NOMO-1 treated with dmso at 0.1 percent for 144 hours (cell line): ENCODE measurements around the gene FYCO1.
"Not testable (repeated sequence)": the region's sequence is repeated elsewhere in the genome, so short reads cannot be mapped to it uniquely, and the experiment has no call there.

Source experiments
- DNase-seq: peaks from one replicate; lab custom pipeline; 2025; ENCODE audit not compliant: unreplicated experiment; lab: John Stamatoyannopoulos, UW

Gene FYCO1

GRCh38 chr3:46010519-46011113 is 15.0 kb upstream of the FYCO1 start:
- no peak for DNase-seq

DNA sequence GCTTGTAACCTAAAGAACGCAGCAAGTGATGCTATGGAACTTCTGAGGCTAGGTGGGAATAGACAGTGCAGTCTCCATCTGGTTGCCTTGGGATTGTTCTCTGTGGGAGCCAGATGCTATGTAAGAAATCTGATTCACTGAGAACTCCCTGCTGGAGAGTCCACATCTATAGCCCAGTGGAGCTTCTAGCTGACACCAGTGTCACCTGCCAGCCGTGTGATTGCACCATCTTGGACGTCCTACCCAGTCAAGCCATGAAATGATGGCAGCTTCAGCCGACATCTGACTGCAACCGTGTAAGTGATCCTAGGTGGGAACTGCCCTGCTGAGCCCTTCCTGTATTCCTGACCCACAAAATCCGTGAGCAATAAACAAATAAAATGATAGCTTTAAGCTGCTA is 12.4 kb upstream of the FYCO1 start:
- no peak for DNase-seq

DNA sequence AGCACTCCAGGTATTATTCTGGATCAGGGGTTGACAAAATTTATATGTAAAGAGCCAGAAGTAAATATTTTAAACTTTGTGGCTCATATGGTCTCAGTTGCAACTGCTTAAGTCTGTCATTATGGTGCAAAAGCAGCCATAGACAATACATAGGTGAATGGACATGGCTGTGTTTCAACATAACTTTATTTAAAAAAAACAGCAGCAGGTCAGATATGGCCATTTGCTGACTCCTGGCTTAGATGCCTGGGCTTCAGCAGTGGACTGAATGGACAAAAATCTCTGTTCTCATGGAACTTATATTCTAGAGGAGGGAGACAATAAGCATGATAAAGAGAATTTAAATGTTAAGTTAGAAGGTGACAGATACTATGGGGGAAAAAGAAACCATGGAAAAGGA is 11.7 kb upstream of the FYCO1 start:
- no peak for DNase-seq

GRCh38 chr3:46006238-46007032 is 10.8 kb upstream of the FYCO1 start:
- no peak for DNase-seq

DNA sequence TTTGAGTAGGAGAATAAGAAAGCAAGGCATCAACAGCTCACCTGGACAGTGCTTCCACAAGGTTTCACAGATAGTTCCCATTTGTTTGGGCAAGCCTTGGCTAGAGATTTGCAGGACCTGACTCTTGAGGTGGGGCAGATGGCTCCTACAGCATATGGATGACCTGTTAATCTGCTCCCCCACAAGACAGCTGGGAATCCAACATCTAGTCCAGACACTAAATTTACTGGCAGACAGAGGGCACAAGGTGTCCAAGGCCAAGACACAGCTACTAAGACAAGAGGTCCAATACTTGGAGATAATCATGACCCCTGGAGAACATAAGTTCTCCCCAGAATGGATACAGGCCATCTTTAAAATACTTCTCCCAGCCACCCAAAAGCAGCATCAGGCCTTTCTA is 8.1 kb upstream of the FYCO1 start:
- DNase-seq, result not testable (repeated sequence)

DNA sequence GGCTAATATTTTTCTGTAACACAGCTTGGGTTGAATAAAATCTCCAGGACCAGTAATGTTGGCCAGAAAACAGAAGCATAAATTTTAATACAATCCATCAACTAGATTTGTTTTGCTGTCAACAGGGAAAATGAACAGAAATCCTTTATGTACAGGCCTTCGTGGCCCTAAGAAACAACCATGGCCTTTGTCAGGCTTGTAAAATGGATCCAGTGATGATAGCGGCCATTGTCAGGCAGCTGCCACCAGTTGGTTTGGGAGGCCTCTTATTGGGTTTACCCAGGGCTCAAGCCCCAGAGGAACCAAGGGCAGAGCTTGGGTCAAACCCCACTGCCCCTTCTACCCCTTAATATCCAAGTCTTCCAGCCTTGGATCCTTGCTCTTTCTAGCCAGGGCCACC is 5.6 kb upstream of the FYCO1 start:
- no peak for DNase-seq

GRCh38 chr3:45997942-45998341 is 2.3 kb upstream of the FYCO1 start:
- DNase-seq, result no peak

DNA sequence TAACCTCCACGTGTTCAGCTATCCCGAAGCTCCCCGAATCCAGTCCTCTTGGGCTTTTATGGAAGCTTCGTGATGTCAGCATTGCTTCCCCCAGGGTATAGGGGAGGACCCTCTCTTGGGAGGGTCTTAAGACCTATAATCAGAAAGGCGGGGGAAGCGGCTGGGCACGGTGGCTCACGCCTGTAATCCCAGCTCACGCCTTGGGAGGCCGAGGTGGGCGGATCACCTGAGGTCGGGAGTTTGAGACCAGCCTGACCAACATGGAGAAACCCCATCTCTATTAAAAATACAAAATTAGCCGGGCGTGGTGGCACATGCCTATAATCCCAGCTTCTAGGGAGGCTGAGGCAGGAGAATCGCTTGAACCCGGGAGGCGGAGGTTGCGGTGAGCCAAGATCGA is 1.9 kb upstream of the FYCO1 start:
- DNase-seq, result not testable (repeated sequence)

GRCh38 chr3:45994419-45995235 is 997 bp downstream of the FYCO1 start:
- no peak for DNase-seq

- no peak for DNase-seq
These were observed 2.1 kb downstream of the FYCO1 start for GRCh38 chr3:45993421-45994027.

GRCh38 chr3:45992821-45993221 is 2.8 kb downstream of the FYCO1 start:
- no peak for DNase-seq

GRCh38 chr3:45992133-45992729 is 3.4 kb downstream of the FYCO1 start:
- no peak for DNase-seq

GRCh38 chr3:45991341-45991740 is 4.3 kb downstream of the FYCO1 start:
- DNase-seq, result no peak

DNA sequence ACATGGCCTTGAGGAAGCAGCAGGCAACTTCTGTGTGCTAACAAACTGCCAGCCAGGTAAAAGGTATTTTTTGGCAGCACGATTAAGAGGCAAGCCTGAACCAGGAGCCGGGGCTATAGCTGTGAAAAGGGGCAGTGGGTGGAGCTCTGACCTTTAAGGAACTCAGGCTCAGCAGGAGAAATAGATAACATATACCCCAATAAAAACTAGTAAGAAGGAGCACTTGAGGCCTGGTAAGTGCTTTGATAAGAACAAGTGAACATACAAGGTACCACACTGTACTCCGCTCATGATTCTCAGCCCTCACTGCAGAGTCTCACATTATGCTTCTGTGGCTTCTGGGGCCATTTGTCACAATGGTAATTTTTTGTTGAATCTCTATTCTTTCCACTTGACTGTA is 5.4 kb downstream of the FYCO1 start:
- DNase-seq, result no peak

GRCh38 chr3:45988804-45989203 is 6.8 kb downstream of the FYCO1 start:
- DNase-seq, result no peak

DNA sequence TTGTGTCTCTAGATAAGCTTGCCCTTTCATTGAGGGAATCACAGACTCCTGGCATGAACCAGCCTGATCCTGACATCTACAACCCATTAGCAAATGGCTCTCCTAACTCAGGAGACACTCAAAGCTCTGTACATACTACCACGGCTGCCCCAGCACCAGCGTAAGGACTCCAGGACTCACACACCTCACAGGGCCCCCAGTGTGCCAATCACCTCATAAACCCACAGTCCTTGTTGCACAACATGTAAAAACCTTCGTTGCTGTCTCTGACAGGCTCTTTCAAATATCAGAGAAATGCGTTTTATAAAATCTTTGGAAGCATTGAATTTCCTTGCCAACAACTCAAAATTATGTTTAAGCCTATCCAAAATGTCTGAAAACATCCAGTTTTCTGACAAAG is 7.3 kb downstream of the FYCO1 start:
- DNase-seq, result peak; percentile 58

DNA sequence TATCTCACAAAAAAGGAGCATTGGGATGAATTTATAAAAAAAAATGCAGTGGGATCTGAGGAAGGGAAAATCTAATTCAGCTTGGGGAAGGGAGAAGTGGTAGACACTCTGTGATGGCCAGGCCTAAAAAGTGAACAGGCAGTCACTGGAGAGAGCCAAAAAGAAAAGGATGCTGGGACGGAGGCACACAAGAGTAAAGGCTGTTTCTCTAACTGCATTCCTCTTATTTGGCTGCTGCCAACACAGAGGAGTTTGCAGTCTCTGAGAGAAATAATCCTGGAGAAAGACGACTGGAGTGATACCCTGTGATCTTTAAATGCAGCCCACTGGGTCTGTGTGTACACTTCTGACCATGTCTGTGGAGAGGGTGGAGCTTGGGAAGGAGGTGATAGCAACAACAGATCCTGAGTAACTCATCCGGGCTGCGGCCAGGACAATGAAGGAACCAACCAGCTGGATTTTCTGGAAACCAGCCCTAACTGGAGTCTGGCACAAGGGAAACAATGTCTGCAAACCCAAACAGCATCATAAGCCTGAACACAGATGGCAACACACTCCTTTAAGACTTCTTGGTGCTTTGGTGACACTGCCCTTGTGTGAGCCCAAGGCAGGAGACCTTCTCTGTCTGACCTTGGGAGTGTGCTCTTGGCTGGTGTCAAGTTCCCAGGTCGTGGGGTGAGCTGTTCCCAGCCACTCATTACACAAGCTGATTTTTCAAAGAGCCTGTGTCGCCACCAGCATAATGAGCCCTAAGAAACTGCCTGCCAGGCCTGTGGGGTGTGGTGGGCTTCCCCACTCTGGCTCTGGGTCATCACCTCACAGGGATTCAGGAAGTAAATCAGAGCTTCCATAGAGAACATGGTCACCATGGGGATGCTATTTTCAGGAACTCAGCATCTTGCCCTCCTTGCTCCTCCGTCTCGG is 8.0 kb downstream of the FYCO1 start:
- no peak for DNase-seq

- no peak for DNase-seq
These were observed 9.2 kb downstream of the FYCO1 start for GRCh38 chr3:45986303-45986982.

DNA sequence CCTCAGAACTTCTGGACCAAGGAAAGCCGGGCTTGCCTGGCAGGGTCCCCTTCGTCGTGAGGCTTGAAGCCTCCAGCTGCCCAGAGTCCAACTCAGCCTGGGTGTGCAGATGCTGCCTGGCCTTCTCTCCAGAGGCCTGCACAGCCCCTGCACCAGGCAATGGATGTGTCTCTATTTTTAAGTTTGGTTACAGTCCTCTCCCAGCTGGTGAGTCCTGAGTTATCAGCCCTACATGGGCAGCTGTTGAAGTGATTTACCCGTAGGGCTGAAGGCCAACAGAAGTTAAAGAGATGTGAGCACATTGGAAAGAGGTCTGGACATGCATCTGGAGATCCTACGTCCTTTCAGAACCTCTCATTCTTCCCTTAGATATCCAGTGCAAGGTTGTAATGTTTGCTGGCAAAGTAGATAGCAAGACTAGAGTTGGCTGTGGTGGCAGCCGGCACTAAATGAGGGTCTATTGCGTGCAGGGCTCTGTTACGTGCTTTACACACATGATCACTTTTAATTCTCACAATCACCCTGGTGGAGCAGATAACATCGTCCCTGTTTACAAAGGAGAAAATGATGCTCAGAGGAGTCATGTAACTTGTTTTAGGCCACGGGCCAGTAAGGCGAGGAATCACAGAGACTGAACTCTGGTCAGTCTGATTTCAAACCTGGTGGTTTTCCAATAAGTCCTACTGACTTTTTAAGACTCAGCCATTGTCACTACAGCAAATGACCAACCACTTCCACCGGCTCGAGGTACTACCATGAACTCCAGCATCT is 9.9 kb downstream of the FYCO1 start:
- no peak for DNase-seq
